Caco-2 (cell line): ENCODE data around the gene SORCS2. TPM values are rescaled to one million over a fixed set of nuclear protein-coding genes. Genes with fewer than 3 reads are reported as not detected.

Experiments used
- BruUV-seq: library from RNA; stranded (reverse); fragments of 400-500 nt; replicated peaks from 2 replicates; lab custom pipeline; 2021; lab: Mats Ljungman, UMichigan
- CTCF ChIA-PET: fragments of 300-600 bp; sonication (Branson Sonifier 250); formaldehyde crosslinking; loops from one replicate; lab custom pipeline; 2022; ENCODE audit warnings: antibody characterized with exemption; lab: Charles Lee
- POLR2A ChIA-PET: fragments of 300-600 bp; sonication (Branson Sonifier 250); formaldehyde crosslinking; loops from one replicate; lab custom pipeline; 2022; ENCODE audit warnings: antibody characterized with exemption; lab: Charles Lee
- DNase-seq, 2 experiments: peaks; one replicate each; pipeline versions ENCODE4 v3.0.0 to v3.0.0-alpha.2; 2020 to 2022
- H3K27me3 ChIP-seq: replicated peaks from 2 replicates; pipeline ENCODE4 v1.6.0; 2011; ENCODE audit warnings: low read length; ENCODE audit not compliant: control insufficient read depth, insufficient read depth
- H3K36me3 ChIP-seq: 2 replicates; pipeline ENCODE4 v1.5.1; 2011; ENCODE audit warnings: low read length; ENCODE audit not compliant: control insufficient read depth, insufficient read depth
- H3K4me1 ChIP-seq: fragments of 250-450 bp; sonication (Bioruptor Pico); 2 replicates; pipeline ENCODE4 v1.5.1; 2020; ENCODE audit warnings: mild to moderate bottlenecking
- H3K4me3 ChIP-seq: 2 replicates; pipeline ENCODE4 v1.5.1; 2011; ENCODE audit warnings: low read depth, mild to moderate bottlenecking, control low read depth, low read length
- H3K9me3 ChIP-seq: fragments of 250-450 bp; sonication (Bioruptor Pico); 2 replicates; pipeline ENCODE4 v1.5.1; 2020; ENCODE audit warnings: mild to moderate bottlenecking, moderate library complexity
- H3K27ac Mint-ChIP-seq: one replicate; pipeline ENCODE4 v1.8.0; 2022; ENCODE audit warnings: mixed read lengths; ENCODE audit not compliant: unreplicated experiment
- H3K27me3 Mint-ChIP-seq: one replicate; pipeline ENCODE4 v1.8.0; 2022; ENCODE audit warnings: mixed read lengths; ENCODE audit not compliant: insufficient read depth, unreplicated experiment
- H3K36me3 Mint-ChIP-seq: one replicate; pipeline ENCODE4 v1.8.0; 2022; ENCODE audit warnings: mild to moderate bottlenecking, mixed read lengths; ENCODE audit not compliant: insufficient read depth, unreplicated experiment
- H3K4me1 Mint-ChIP-seq: one replicate; pipeline ENCODE4 v1.8.0; 2022; ENCODE audit warnings: low read depth, mixed read lengths; ENCODE audit not compliant: unreplicated experiment
- H3K4me3 Mint-ChIP-seq: one replicate; pipeline ENCODE4 v1.8.0; 2022; ENCODE audit warnings: mild to moderate bottlenecking, moderate library complexity, mixed read lengths; ENCODE audit not compliant: unreplicated experiment
- H3K9me3 Mint-ChIP-seq: one replicate; pipeline ENCODE4 v1.8.0; 2022; ENCODE audit warnings: mixed read lengths; ENCODE audit not compliant: unreplicated experiment
- intact Hi-C: fragments of 100-400 bp; cut with micrococcal nuclease; formaldehyde crosslinking; loops from one replicate; pipeline ENCODE4 v1.10.0; 2022; ENCODE audit not compliant: unreplicated experiment
- total RNA-seq: library from RNA; stranded (reverse); gene quantifications from 2 replicates; pipeline ENCODE4 v1.2.3, GENCODE V29; 2022
- TF ChIP-seq, protein P1 (sequence below), 2 experiments: fragments of 200-600 bp in 1 of 2; IDR thresholded peaks; 1 replicate in 1 of 2; 2 replicates in 1 of 2; pipeline versions ENCODE4 v1.5.1 to v1.8.0; 2011 to 2022; ENCODE audit warnings: antibody characterized with exemption in 1 of 2, control low read depth in 1 of 2, inconsistent platforms in 1 of 2, low read depth in 1 of 2, low read length in 1 of 2, mild to moderate bottlenecking in 1 of 2, moderate library complexity in 1 of 2; ENCODE audit not compliant: insufficient read depth in 1 of 2, severe bottlenecking in 1 of 2, unreplicated experiment in 1 of 2

Gene SORCS2
- total RNA-seq, 1 experiment from 2014 or later, result 1.6 TPM

GRCh38 chr4:7465017-7465416, 272.7 kb downstream of the SORCS2 start:
- no peaks in the 10 kb centered on the region for H3K36me3 Mint-ChIP-seq
- ChIA-PET CTCF (interaction anchor here (0.5 kb wide), 1 partner anchor 92 kb away, joined by 4 read pairs; no protein-coding TSS in a partner anchor), POLR2A (no interaction called here)
- intact Hi-C loops, result no loop called here
- peaks cover 3% of the 10 kb centered on the region for H3K27me3 Mint-ChIP-seq
- no peak overlapping the region for H3K4me3 ChIP-seq
- H3K27ac Mint-ChIP-seq, result no peak overlapping the region
- no peak overlapping the region for H3K4me3 Mint-ChIP-seq
- H3K9me3 Mint-ChIP-seq, result no peaks in the 10 kb centered on the region
- no peaks in the 10 kb centered on the region for H3K27me3 ChIP-seq
- H3K4me1 Mint-ChIP-seq, result peaks cover 6% of the 10 kb centered on the region
- no peak for DNase-seq
- no peaks in the 10 kb centered on the region for H3K36me3 ChIP-seq
- TF ChIP-seq, protein P1, sequence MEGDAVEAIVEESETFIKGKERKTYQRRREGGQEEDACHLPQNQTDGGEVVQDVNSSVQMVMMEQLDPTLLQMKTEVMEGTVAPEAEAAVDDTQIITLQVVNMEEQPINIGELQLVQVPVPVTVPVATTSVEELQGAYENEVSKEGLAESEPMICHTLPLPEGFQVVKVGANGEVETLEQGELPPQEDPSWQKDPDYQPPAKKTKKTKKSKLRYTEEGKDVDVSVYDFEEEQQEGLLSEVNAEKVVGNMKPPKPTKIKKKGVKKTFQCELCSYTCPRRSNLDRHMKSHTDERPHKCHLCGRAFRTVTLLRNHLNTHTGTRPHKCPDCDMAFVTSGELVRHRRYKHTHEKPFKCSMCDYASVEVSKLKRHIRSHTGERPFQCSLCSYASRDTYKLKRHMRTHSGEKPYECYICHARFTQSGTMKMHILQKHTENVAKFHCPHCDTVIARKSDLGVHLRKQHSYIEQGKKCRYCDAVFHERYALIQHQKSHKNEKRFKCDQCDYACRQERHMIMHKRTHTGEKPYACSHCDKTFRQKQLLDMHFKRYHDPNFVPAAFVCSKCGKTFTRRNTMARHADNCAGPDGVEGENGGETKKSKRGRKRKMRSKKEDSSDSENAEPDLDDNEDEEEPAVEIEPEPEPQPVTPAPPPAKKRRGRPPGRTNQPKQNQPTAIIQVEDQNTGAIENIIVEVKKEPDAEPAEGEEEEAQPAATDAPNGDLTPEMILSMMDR (IDR thresholded peaks at IDR 0.05; ENCODE audit: insufficient read depth in 1 of 2, low read depth in 1 of 2, low read length in 1 of 2, severe bottlenecking in 1 of 2, unreplicated experiment in 1 of 2), result no peak
- peaks cover 5% of the 10 kb centered on the region; the same call in 1 of the 2 replicates for H3K9me3 ChIP-seq
- no peaks in the 10 kb centered on the region for H3K4me1 ChIP-seq
- BruUV-seq, result no TSS peak

GRCh38 chr4:7466215-7466614, 273.9 kb downstream of the SORCS2 start:
- POLR2A ChIA-PET, result no interaction called here
- DNase-seq, result no peak
- Mint-ChIP-seq H3K9me3 (no peaks in the 10 kb centered on the region), H3K27me3 (peaks cover 3% of the 10 kb centered on the region), H3K36me3 (no peaks in the 10 kb centered on the region), H3K27ac (no peak overlapping the region), H3K4me1 (peaks cover 2% of the 10 kb centered on the region), H3K4me3 (no peak overlapping the region)
- TF ChIP-seq, protein P1 (IDR thresholded peaks at IDR 0.05; ENCODE audit: insufficient read depth in 1 of 2, low read depth in 1 of 2, low read length in 1 of 2, severe bottlenecking in 1 of 2, unreplicated experiment in 1 of 2), result no peak
- no peak overlapping the region for H3K4me3 ChIP-seq
- intact Hi-C loops, result no loop called here
- CTCF ChIA-PET, result no interaction called here
- H3K27me3 ChIP-seq, result no peaks in the 10 kb centered on the region
- no TSS peak for BruUV-seq
- H3K36me3 ChIP-seq, result no peaks in the 10 kb centered on the region
- H3K9me3 ChIP-seq, result peaks cover 5% of the 10 kb centered on the region; the same call in 1 of the 2 replicates
- H3K4me1 ChIP-seq, result no peaks in the 10 kb centered on the region

DNA sequence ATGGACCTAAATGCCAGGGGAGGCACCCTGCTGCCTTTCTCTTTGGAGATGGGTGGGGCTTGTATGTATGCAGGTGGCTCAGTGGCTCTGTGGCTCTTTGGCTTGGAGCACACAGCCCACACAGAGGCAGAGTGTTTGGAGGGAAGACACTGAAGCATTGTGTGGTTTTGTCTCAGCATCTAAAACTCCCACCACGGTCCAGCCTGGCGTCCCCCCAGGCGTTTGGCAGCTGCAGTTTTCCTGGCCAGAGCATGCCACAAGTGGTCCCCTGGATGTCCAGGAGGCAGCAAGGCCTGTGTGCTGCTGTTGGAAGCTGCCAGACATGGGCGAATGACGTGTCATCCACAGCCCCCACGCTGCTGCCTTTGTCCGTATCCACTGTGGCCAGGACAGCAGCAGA, 274.6 kb downstream of the SORCS2 start:
- intact Hi-C loops, result no loop called here
- H3K4me3 ChIP-seq, result no peak overlapping the region
- POLR2A ChIA-PET, result no interaction called here
- Mint-ChIP-seq H3K4me1 (no peaks in the 10 kb centered on the region), H3K4me3 (no peak overlapping the region), H3K27ac (no peak overlapping the region), H3K9me3 (no peaks in the 10 kb centered on the region), H3K36me3 (no peaks in the 10 kb centered on the region), H3K27me3 (peaks cover 3% of the 10 kb centered on the region)
- DNase-seq, result no peak
- TF ChIP-seq, protein P1 (IDR thresholded peaks at IDR 0.05; ENCODE audit: insufficient read depth in 1 of 2, low read depth in 1 of 2, low read length in 1 of 2, severe bottlenecking in 1 of 2, unreplicated experiment in 1 of 2), result no peak
- CTCF ChIA-PET, result interaction anchor here (0.6 to 0.8 kb wide), 2 partner anchors 73 to 277 kb away, joined by 3 read pairs; no protein-coding TSS in a partner anchor
- no peaks in the 10 kb centered on the region for H3K27me3 ChIP-seq
- H3K36me3 ChIP-seq, result no peaks in the 10 kb centered on the region
- peaks cover 5% of the 10 kb centered on the region; the same call in 1 of the 2 replicates for H3K9me3 ChIP-seq
- BruUV-seq, result no TSS peak
- no peaks in the 10 kb centered on the region for H3K4me1 ChIP-seq
